K562 (cell line): Measurements from ENCODE around the gene CPNE1. TPM values are rescaled to one million over a fixed set of nuclear protein-coding genes. Genes with fewer than 3 reads are reported as not detected.
A peak's percentile ranks its signal among the peaks of the same experiment; 100 is the strongest.

Experiments
- ATAC-seq: fragments of 200-7000 bp; cut with Tn5 transposase; 3 replicates; pipeline ENCODE4 v1.9.1; 2020; ENCODE audit warnings: moderate library complexity
- BruUV-seq: library from RNA; stranded (reverse); fragments of 400-500 nt; replicated peaks from 2 replicates; lab custom pipeline; 2021; lab: Mats Ljungman, UMichigan
- CTCF ChIA-PET: fragments of 300-600 bp; formaldehyde crosslinking; extraction: SDS; loops from one replicate; lab custom pipeline; 2021; ENCODE audit warnings: low intra/inter-chr PET ratio; lab: Yijun Ruan, JAX
- POLR2A ChIA-PET: fragments of 300-600, 350-650 bp; sonication (Branson Sonifier 250); formaldehyde crosslinking; extraction: SDS; loops from one replicate; lab custom pipeline; 2021; ENCODE audit warnings: antibody characterized with exemption, inconsistent platforms; lab: Yijun Ruan, JAX
- DNase-seq, 4 experiments: peaks; one replicate each; pipeline versions ENCODE4 v3.0.0 to v3.0.0-alpha.2; 2011 to 2018; ENCODE audit warnings: low spot score in 3 of 4, mixed read lengths in 3 of 4; ENCODE audit errors: extremely low read depth in 1 of 4
- FAIRE-seq: peaks from 2 replicates; lab custom pipeline; 2011; peaks lifted over from hg19 to GRCh38; lab: Jason Lieb, UNC
- H2AFZ ChIP-seq: 2 replicates; pipeline ENCODE4 v1.6.0; 2011; ENCODE audit warnings: low read depth, low read length, control low read depth, inconsistent platforms
- H3K27ac ChIP-seq: fragments of 200-600 bp; 3 replicates; pipeline ENCODE4 v1.8.0; 2011; ENCODE audit warnings: low read depth, mild to moderate bottlenecking, control low read depth, inconsistent platforms, low read length, moderate library complexity, mixed read lengths; ENCODE audit errors: extremely low read depth
- H3K27me3 ChIP-seq, 2 experiments: fragments of 300-600 bp in 1 of 2; 2 replicates in 1 of 2; 3 replicates in 1 of 2; pipeline versions ENCODE4 v1.6.0 to v1.8.0; 2011; ENCODE audit warnings: inconsistent platforms in 2 of 2, low read length in 2 of 2, mild to moderate bottlenecking in 1 of 2, mixed read lengths in 1 of 2, moderate library complexity in 1 of 2; ENCODE audit not compliant: control insufficient read depth in 2 of 2, insufficient read depth in 2 of 2
- H3K36me3 ChIP-seq: fragments of 300-600 bp; 3 replicates; pipeline ENCODE4 v1.8.0; 2011; ENCODE audit warnings: mild to moderate bottlenecking, low read length, inconsistent platforms; ENCODE audit not compliant: control insufficient read depth, insufficient read depth
- H3K4me1 ChIP-seq, 2 experiments: fragments of 200-600 bp in 1 of 2; replicated peaks in 1 of 2; 2 replicates in 1 of 2; 3 replicates in 1 of 2; pipeline versions ENCODE4 v1.5.1 to v1.8.0; 2011; ENCODE audit warnings: inconsistent platforms in 2 of 2, low read length in 2 of 2, mild to moderate bottlenecking in 1 of 2, mixed read lengths in 1 of 2, moderate library complexity in 1 of 2; ENCODE audit not compliant: control insufficient read depth in 2 of 2, insufficient read depth in 2 of 2
- H3K4me2 ChIP-seq: 2 replicates; pipeline ENCODE4 v1.6.1; 2011; ENCODE audit warnings: low read length, control low read depth, inconsistent platforms, mixed read lengths; ENCODE audit not compliant: insufficient read depth
- H3K4me3 ChIP-seq: fragments of 200-600 bp; sonication (generic), shearing (Covaris generic); 2 replicates; pipeline ENCODE4 v1.5.1; 2016; ENCODE audit warnings: control low read depth, inconsistent platforms
- H3K79me2 ChIP-seq: fragments of 200-600 bp; 3 replicates; pipeline ENCODE4 v1.8.0; 2011; ENCODE audit warnings: low read length, inconsistent platforms; ENCODE audit not compliant: control insufficient read depth, insufficient read depth
- H3K9ac ChIP-seq, 2 experiments: 2 replicates each; pipeline versions ENCODE4 v1.6.0 to v1.6.1; 2011; ENCODE audit warnings: low read depth in 2 of 2, low read length in 2 of 2, control low read depth in 1 of 2, inconsistent platforms in 1 of 2, mild to moderate bottlenecking in 1 of 2, mixed read lengths in 1 of 2; ENCODE audit not compliant: insufficient read depth in 1 of 2
- H3K9me1 ChIP-seq: one replicate; pipeline ENCODE4 v1.6.0; 2011; ENCODE audit warnings: inconsistent platforms, mild to moderate bottlenecking, low read length, moderate library complexity; ENCODE audit not compliant: control insufficient read depth, insufficient read depth
- H3K9me3 ChIP-seq: replicated peaks from 2 replicates; pipeline ENCODE4 v1.5.1; 2011; ENCODE audit warnings: low read depth, low read length, inconsistent platforms; ENCODE audit not compliant: control insufficient read depth, insufficient read depth
- H4K20me1 ChIP-seq: replicated peaks from 2 replicates; pipeline ENCODE4 v1.6.1; 2011; ENCODE audit warnings: low read length, inconsistent platforms, mixed read lengths; ENCODE audit not compliant: control insufficient read depth, insufficient read depth
- CAMTA2 ChIP-seq: fragments of 250-450 bp; sonication (Bioruptor Pico); conservative IDR thresholded peaks from 2 replicates; pipeline ENCODE4 v1.5.1; 2022
- CREM ChIP-seq: IDR thresholded peaks from 2 replicates; pipeline ENCODE4 v1.6.1; 2014; ENCODE audit warnings: antibody characterized with exemption, low read depth
- ESRRB ChIP-seq: fragments of 250-450 bp; sonication (Bioruptor Pico); IDR thresholded peaks from 2 replicates; pipeline ENCODE4 v1.5.0; 2020; ENCODE audit warnings: mild to moderate bottlenecking, moderate library complexity, borderline replicate concordance
- FIP1L1 ChIP-seq: fragments of 200-400 bp; formaldehyde crosslinking; IDR thresholded peaks from 2 replicates; pipeline ENCODE4 v1.6.1; 2018; ENCODE audit warnings: mild to moderate bottlenecking, low read depth, low read length; ENCODE audit not compliant: poor library complexity, severe bottlenecking
- NFIC ChIP-seq: fragments of 450-650 bp; IDR thresholded peaks from 2 replicates; pipeline ENCODE4 v1.6.1; 2017; ENCODE audit warnings: mild to moderate bottlenecking, inconsistent platforms
- NFXL1 ChIP-seq: fragments of 450-650 bp; formaldehyde crosslinking; IDR thresholded peaks from 2 replicates; pipeline ENCODE4 v1.4.0; 2021; ENCODE audit warnings: mild to moderate bottlenecking
- POLR2A ChIP-seq: fragments of 450-650 bp; conservative IDR thresholded peaks from 2 replicates; pipeline ENCODE4 v1.6.1; 2016
- POLR2B ChIP-seq: fragments of 450-650 bp; IDR thresholded peaks from 2 replicates; pipeline ENCODE4 v1.6.1; 2018; ENCODE audit warnings: low read depth; ENCODE audit not compliant: partially characterized antibody
- ZNF668 ChIP-seq: fragments of 250-450 bp; sonication (Bioruptor Pico); IDR thresholded peaks from 2 replicates; pipeline ENCODE4 v1.8.0; 2022; ENCODE audit warnings: mild to moderate bottlenecking, inconsistent platforms
- WGBS: fragments of 100-300 bp; shearing (Covaris generic); methylation state at CpG from one replicate; pipeline ENCODE4 v1.1.6; 2016; ENCODE audit warnings: low coverage, mixed read lengths; ENCODE audit not compliant: insufficient coverage; ENCODE audit errors: missing lambda C conversion rate; 5-methylcytosine and 5-hydroxymethylcytosine counted together
- in situ Hi-C: fragments of 300-500 bp; cut with MboI; formaldehyde crosslinking; loops from 4 replicates; pipeline ENCODE4 v1.15.0; 2018; ENCODE audit warnings: inconsistent platforms, mixed read lengths
- intact Hi-C: fragments of 100-400 bp; cut with micrococcal nuclease; formaldehyde crosslinking; loops from 2 replicates; pipeline ENCODE4 v1.14.2; 2022
- polyA plus RNA-seq, 8 experiments: library from polyadenylated mRNA; depleted of rRNA in 4 of 8; stranded (reverse) in 5 of 8; unstranded in 3 of 8; fragments of >200 nt; fragmentation: Nextera tagmentation in 2 of 8; fragmentation: Illumina TruSeq in 1 of 8; extraction: Ambion mirVana in 2 of 8; extraction: Trizol in 1 of 8; gene quantifications; 2 replicates each; pipeline versions ENCODE4 v1.2.1 to v1.2.3, GENCODE V29; 2011 to 2014; ENCODE audit warnings: inconsistent platforms in 1 of 8, missing spikeins in 1 of 8
- total RNA-seq, 7 experiments: library from RNA; depleted of rRNA in 6 of 7; stranded (reverse); fragments of >200 nt in 6 of 7; fragmentation: Illumina TruSeq in 2 of 7; extraction: Trizol in 2 of 7; gene quantifications; 2 replicates each; pipeline versions ENCODE4 v1.2.1 to v1.2.3, GENCODE V29; 2011 to 2021; ENCODE audit warnings: low replicate concordance in 1 of 7
- TF ChIP-seq, protein P1 (sequence below): fragments of 250-450 bp; sonication (Bioruptor Pico); IDR thresholded peaks from 2 replicates; pipeline ENCODE4 v1.4.0; 2020; ENCODE audit warnings: borderline replicate concordance

CPNE1 gene
- total and polyA plus RNA-seq, 9 of the 15 experiments (the other 6 are each of a cell fraction or from before 2014, with no cell fraction given) = 42.1 to 102 (median 56.0) TPM

DNA sequence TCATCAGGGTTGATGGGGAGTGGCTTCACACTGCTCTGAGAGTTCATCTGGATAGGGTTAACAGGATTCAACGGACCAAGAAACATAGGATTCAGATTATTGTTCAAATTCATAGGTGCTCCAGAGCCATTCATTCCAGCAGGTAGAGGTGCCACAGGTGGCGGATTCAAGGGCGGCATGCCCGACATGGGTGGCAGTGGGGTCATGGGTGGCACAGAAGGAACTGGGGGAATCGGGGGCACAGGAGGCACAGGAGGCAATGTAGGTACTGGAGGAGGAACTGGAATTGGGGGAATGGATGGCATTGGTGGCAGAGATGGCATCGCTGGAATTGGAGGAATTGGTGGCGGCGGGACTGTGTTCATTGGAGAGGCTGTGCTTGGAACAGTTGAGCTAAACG lies 10.3 kb downstream of the CPNE1 start:
- no TSS peak for BruUV-seq
- Histone ChIP-seq H3K4me1 (peaks cover 0 to 5% of the 10 kb centered on the region in 2 experiments; a peak in 1 of 5 replicates), H3K36me3 (peaks cover 66% of the 10 kb centered on the region), H2AFZ (no peak overlapping the region), H3K9ac (no peak overlapping the region; a peak in 1 of 4 replicates), H3K27me3 (no peaks in the 10 kb centered on the region), H3K9me3 (no peaks in the 10 kb centered on the region), H3K9me1 (no peaks in the 10 kb centered on the region), H3K79me2 (peaks cover 99% of the 10 kb centered on the region), H4K20me1 (peaks cover 22% of the 10 kb centered on the region; the same call in 1 of the 2 replicates), H3K27ac (no peak overlapping the region), H3K4me2 (no peak overlapping the region), H3K4me3 (no peak overlapping the region)
- WGBS = 99% methylated on average over 9 of the region's 9 CpGs
- intact Hi-C loops = no loop called here
- TF ChIP-seq CREM = no peak
- no peak for TF ChIP-seq ESRRB (CRISPR knock-in tag)
- TF ChIP-seq POLR2B = peak; percentile 16
- no peak for TF ChIP-seq CAMTA2 (CRISPR knock-in tag)
- no peak for TF ChIP-seq ZNF668 (CRISPR knock-in tag)
- no peak for TF ChIP-seq FIP1L1
- TF ChIP-seq NFIC = no peak
- no peak for TF ChIP-seq NFXL1 (CRISPR knock-in tag)
- TF ChIP-seq POLR2A = 0 out of 2 replicates have a peak, but pooled peaks have one; percentile 19
- TF ChIP-seq, protein P1, sequence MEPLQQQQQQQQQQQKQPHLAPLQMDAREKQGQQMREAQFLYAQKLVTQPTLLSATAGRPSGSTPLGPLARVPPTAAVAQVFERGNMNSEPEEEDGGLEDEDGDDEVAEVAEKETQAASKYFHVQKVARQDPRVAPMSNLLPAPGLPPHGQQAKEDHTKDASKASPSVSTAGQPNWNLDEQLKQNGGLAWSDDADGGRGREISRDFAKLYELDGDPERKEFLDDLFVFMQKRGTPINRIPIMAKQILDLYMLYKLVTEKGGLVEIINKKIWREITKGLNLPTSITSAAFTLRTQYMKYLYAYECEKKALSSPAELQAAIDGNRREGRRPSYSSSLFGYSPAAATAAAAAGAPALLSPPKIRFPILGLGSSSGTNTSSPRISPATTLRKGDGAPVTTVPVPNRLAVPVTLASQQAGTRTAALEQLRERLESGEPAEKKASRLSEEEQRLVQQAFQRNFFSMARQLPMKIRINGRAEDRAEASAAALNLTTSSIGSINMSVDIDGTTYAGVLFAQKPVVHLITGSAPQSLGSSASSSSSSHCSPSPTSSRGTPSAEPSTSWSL (CRISPR knock-in tag) = no peak
- ChIA-PET POLR2A (interaction anchor here (0.7 to 3.8 kb wide), 4 partner anchors 10 to 188 kb away, joined by 3 to 26 read pairs (median 4); partner anchors contain the start of genes CPNE1 and RBM12), CTCF (no interaction called here)
- in situ Hi-C loops = no loop called here
- DNase-seq = no peak
- ATAC-seq = no peak
- no peak for FAIRE-seq
